ACHN (cell line): Measurements from ENCODE around the gene GPR85.
"Not testable (repeated sequence)": the region's sequence is repeated elsewhere in the genome, so short reads cannot be mapped to it uniquely, and the experiment has no call there.

Experiments
- DNase-seq: peaks from one replicate; pipeline ENCODE4 v3.0.0-alpha.2; 2015
- in situ Hi-C: cut with HindIII; loops from 2 replicates; pipeline ENCODE4 v1.10.0; 2017; ENCODE audit warnings: low sequenced_read_pairs, low pct_ligation_motif_present, low pct_unique_long_range_greater_than_20kb

Gene GPR85, protein sequence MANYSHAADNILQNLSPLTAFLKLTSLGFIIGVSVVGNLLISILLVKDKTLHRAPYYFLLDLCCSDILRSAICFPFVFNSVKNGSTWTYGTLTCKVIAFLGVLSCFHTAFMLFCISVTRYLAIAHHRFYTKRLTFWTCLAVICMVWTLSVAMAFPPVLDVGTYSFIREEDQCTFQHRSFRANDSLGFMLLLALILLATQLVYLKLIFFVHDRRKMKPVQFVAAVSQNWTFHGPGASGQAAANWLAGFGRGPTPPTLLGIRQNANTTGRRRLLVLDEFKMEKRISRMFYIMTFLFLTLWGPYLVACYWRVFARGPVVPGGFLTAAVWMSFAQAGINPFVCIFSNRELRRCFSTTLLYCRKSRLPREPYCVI

GRCh38 chr7:113086431-113086888 lies at the start of gene GPR85:
TSS of gene GPR85 (minus strand) at chr7:113086827. CDS start at chr7:113084721, 2,106 bp downstream.
- DNase-seq = peak; percentile 87
- in situ Hi-C loops = no loop called here

- no peak for DNase-seq
- in situ Hi-C loops = no loop called here
These were observed 47.4 kb upstream of the GPR85 start for GRCh38 chr7:113134025-113134424.

DNA sequence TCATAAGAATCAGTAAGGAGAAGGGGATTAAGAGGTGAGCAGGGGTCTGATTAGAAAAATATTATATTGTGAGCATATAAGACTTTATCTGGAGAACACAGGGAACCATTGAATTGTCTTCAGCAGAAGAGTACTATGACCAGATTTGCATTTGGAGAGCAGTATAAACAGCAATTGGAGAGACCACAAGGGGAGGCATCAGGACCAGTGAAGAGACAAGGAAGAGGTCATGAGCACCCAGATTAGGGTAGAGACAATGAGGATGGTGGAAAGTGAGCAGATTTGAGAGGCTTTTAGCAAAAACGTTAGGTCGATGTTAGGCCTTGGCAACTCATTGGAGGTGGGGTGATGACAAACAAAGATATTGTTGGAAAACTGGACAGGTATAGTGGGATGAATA lies 44.7 kb upstream of the GPR85 start:
- in situ Hi-C loops = no loop called here
- no peak for DNase-seq

DNA sequence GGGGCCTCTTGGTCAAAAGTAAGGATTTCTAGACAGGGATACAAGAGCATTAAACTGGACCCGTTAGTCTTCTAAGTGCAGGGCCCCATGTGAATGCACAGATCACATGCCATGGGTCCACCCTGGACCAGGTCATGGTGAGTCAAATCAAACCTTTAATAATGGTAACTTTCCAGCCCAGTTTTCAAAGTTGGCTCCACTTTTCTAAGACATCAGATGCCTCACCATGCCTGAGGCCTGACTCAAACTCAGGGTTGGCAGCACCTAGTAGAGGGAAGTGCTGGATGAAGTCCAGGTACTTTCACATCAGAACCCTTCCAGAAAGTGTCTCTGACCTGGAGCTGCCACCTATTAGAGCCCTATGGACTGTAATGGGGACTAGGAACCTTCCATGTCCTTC lies 41.4 kb upstream of the GPR85 start:
- DNase-seq = no peak
- in situ Hi-C loops = no loop called here

DNA sequence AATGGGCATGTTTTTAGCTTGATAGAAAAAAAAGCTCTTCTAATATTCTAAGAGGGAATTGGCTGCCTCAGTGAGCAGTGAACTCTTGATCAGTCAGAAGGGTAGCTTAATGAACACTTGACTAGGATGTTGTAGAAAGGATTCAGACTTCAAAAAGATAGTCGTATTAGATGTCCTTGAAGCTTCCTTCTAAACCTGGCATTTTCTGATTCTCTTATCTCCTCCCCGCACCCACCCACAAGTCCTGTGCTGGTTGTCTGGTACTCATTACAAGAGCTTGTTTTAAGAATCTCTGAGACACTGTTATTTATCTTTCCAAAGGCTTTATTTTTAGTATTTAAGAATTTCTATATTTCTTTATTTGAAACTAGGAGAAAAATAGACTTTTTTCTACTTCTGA lies 39.1 kb upstream of the GPR85 start:
- no peak for DNase-seq
- in situ Hi-C loops = no loop called here

GRCh38 chr7:113122744-113123143 lies 36.1 kb upstream of the GPR85 start:
- in situ Hi-C loops = no loop called here
- DNase-seq = no peak

DNA sequence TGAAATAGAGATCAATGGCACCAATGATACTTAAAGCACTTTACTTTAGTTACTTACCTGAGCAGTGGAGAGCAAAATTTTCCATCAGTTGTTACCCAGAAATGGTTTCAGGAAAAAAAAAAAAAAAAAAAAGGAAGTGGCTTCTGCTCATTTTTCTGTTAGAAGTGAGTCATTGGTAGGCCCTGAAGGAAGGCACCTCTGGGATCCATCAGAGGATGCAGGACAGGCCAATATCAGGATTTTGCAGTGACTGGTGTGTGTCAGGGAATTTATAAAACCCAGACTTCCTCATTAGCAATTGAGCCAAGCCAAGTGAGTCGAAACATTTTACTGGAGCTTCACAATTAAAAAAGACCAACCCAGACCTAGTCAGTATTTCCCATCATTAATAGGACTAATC lies 34.0 kb upstream of the GPR85 start:
- in situ Hi-C loops = no loop called here

GRCh38 chr7:113119429-113119828 lies 32.8 kb upstream of the GPR85 start:
- in situ Hi-C loops = no loop called here
- DNase-seq = no peak

More for the DNA sequence above, 34.0 kb upstream of the GPR85 start:
- DNase-seq = no peak

DNA sequence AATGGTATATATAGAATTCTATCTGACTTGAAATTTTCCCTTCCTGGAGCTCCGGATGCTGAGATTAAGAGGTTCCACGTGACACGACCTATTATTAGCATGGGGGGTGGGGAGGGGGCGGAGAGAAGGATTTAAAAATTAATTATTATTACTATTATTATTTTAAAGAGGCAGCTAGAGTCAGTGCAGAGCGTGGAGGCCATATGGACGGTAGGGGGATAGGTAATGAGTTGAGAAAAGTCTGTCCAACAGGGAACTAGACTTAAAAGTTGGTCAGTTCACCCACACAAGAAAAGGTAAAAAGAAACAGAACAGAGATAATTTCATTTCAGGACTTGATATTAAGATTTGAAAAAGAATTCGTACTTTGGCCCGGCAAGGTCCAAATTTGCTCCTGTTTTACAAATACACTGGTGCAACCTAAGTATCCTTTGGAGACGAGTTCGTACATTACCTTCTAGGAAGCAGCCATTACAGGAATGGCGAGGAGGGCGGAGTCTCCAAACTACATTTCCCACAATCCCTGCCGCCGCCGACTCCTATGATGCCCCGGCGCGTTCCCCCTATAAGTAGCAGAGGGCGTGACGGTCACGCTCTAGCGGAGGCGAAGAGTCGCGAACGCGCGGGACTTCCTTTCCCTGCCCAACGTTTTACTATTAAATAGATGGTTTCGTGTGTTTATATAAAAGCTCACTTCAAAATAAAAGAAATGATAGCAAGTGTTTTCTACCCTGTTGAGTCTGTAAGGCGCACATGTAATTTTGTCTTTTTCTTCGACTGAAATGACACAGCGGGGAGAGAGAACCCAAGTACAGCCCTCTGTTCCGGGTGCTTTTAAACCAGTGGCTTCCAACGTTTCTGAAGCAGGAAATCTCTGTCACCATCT lies 31.7 kb upstream of the GPR85 start, which contains the start of gene SMIM30:
TSS of gene SMIM30 (minus strand) at position 481 of the 886 bp plus-strand sequence. CDS start 976 bp downstream, outside the sequence.
- in situ Hi-C loops = no loop called here
- DNase-seq = peak; percentile 97

DNA sequence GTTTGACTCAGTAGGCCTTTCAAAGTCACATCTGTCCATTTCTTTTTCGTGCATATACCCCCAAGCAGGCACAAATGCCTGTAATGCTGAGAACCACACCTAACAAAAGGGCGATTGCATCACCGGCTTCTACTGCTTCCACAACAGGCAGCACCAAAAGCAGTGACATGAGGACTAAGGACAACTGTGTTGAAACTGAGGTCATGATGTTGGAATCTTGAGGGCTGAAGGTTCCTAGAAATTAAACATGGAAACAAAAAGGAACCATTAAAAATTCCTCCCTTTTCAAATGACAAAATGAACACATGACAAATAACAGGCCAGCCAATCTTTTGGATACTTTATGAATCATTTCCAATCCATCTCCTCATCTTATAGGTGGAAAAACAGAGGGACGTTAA lies 30.7 kb upstream of the GPR85 start:
- DNase-seq, in situ Hi-C loops: not testable (repeated sequence)

- DNase-seq = peak; percentile 43
- in situ Hi-C loops = no loop called here
These were observed 27.3 kb upstream of the GPR85 start for GRCh38 chr7:113113912-113114311.

DNA sequence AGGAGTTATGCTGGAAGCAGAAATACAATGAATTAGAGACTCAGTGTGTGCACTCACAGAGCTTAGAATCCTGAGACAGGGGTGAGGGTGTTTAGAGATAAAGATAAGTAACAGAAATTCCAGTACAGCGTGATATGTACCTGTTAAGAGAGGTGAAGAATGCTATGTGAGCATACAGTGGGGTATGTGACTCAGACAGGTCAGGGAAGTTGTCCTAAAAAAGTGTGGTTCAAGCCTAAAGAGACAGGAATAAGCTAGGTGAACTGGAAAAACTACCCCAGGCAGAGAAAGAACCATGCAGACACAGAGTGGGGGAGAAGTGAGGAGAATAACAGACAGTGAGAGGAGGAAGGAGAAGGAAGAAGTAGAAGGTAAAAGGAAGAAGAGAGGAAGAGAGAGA lies 23.1 kb upstream of the GPR85 start:
- in situ Hi-C loops = no loop called here
- DNase-seq = no peak

GRCh38 chr7:113100121-113100603 lies 13.5 kb upstream of the GPR85 start:
- in situ Hi-C loops = no loop called here
- no peak for DNase-seq

DNA sequence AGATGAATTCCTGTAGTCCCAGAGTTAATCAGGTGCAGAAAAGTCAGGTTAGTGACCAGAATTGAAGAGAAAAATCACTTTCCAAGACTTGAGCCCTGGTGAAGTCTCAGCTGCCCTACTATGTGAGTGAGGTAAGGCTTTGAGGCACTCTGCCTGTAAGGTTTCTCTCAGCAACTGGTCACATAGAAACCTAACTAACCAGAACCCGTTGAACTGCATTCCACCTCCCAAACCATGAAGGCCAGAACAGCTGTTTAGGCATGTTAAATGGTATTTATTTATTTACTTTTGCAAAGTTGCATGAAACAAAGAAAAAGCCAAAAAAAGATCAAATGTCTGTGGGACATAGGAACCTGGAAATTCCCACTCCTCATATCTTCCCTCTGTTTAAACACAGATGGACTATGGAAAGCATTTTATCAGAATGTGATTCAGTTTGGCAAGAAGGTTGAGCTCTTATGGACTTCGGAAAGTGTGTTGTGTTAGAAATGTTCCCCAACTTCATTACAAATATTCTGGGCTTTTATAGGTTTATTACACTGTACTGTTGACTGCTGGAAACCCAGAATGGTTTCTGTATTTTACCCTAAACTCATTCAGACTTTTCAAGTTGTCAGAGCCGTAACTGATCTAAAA lies 12.8 kb upstream of the GPR85 start:
- in situ Hi-C loops = no loop called here
- DNase-seq = no peak

DNA sequence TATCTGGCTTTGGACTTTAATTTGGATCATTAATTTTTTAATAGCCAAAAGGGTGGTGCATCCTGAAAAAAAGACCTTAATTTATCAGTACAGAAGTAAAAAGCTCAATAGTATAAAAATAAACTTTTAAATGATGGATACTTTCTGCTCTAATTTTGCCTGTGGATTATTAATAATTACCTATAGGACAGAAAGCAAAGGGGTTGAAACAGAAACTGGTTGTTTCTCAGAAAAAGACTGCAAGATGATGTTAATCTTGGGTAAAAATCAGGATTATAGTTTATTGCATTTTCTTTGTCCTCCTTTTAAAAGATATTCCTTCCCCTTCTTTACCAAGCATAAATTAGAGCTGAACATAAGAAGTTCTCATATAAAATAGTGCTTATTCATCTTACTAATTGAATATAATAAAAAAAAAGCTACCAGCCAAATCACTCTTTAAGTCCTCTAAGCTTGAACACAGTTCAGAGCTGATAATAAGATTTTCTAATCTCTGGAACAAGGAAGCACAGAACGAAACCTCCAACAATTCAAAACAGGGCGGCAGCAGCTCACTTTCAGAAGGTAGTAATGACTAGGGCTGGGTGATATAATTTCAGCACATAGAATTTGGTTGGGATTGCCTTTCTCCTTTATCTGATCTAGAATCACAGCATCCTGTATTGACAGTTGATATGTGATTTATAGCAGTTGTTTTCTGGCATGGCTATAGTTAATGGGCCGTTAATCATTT lies 8.1 kb upstream of the GPR85 start:
- in situ Hi-C loops = no loop called here
- no peak for DNase-seq

DNA sequence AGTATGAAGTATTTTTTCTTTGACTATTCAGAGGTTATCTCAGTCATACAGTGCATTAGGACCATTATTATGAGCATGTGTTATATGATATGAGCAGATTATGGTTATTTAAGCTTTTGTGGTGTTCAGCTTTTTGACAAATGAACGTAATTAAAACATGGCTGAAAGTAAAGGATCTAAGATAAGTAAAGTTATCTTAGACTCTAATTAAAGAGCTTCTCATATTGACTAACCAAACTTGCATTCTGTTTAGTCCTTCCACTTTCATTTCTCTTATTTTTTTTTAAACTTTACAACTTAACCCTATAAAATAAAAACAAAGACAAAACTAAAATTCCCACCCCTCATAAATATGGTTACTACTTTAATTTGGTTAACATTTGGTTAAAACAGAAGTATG lies 6.9 kb upstream of the GPR85 start:
- in situ Hi-C loops = no loop called here
- no peak for DNase-seq

- in situ Hi-C loops = no loop called here
- DNase-seq = no peak
These were observed 6.1 kb upstream of the GPR85 start for GRCh38 chr7:113092762-113093161.
